Neural cell (in vitro differentiated cells): ENCODE results near the gene LRRC10B. TPM values are rescaled to one million over a fixed set of nuclear protein-coding genes. Genes with fewer than 3 reads are reported as not detected.

Experiments
- H2AFZ ChIP-seq: fragments of 200-600, 300-800 bp; sonication (generic), shearing (Covaris generic); 2 replicates; pipeline ENCODE4 v1.6.0; 2014; ENCODE audit warnings: low read depth, mild to moderate bottlenecking, antibody characterized with exemption, low read length, moderate library complexity
- H3F3A ChIP-seq: fragments of 200-600 bp; shearing (Covaris generic); 2 replicates; pipeline ENCODE4 v1.6.1; 2016; ENCODE audit warnings: mild to moderate bottlenecking, moderate library complexity, mixed read lengths, antibody characterized with exemption, low read length; ENCODE audit not compliant: insufficient read depth, poor library complexity, severe bottlenecking
- H3K27ac ChIP-seq: fragments of 200-600, 300-800 bp; sonication (generic), shearing (Covaris generic); 2 replicates; pipeline ENCODE4 v1.5.1; 2014; ENCODE audit warnings: mild to moderate bottlenecking, low read length, moderate library complexity
- H3K27me3 ChIP-seq: fragments of 300-800, 200-600 bp; sonication (generic), shearing (Covaris generic); 2 replicates; pipeline ENCODE4 v1.6.0; 2014; ENCODE audit warnings: mild to moderate bottlenecking, low read depth, low read length, moderate library complexity; ENCODE audit not compliant: insufficient read depth
- H3K36me3 ChIP-seq: fragments of 300-800, 200-600 bp; sonication (generic), shearing (Covaris generic); 2 replicates; pipeline ENCODE4 v1.5.1; 2014; ENCODE audit warnings: mild to moderate bottlenecking, antibody characterized with exemption, low read length, moderate library complexity; ENCODE audit not compliant: insufficient read depth
- H3K4me2 ChIP-seq: fragments of 300-800, 200-600 bp; sonication (generic), shearing (Covaris generic); 2 replicates; pipeline ENCODE4 v1.6.0; 2014; ENCODE audit warnings: mild to moderate bottlenecking, low read length
- H3K4me3 ChIP-seq: fragments of 300-800, 200-600 bp; sonication (generic), shearing (Covaris generic); 2 replicates; pipeline ENCODE4 v1.5.1; 2014; ENCODE audit warnings: mild to moderate bottlenecking, low read length, moderate library complexity
- H3K79me2 ChIP-seq: fragments of 200-600 bp; shearing (Covaris generic); replicated peaks from 2 replicates; pipeline ENCODE4 v1.6.0; 2014; ENCODE audit warnings: mild to moderate bottlenecking, low read length, moderate library complexity; ENCODE audit not compliant: insufficient read depth
- H3K9ac ChIP-seq: fragments of 300-800, 200-600 bp; sonication (generic), shearing (Covaris generic); 2 replicates; pipeline ENCODE4 v1.6.1; 2016; ENCODE audit warnings: mild to moderate bottlenecking, low read length, mixed read lengths
- H3K9me2 ChIP-seq: fragments of 200-600 bp; shearing (Covaris generic); 2 replicates; pipeline ENCODE4 v1.6.1; 2016; ENCODE audit warnings: mild to moderate bottlenecking, low read length, mixed read lengths; ENCODE audit not compliant: insufficient read depth
- H3K9me3 ChIP-seq: fragments of 200-600, 300-800 bp; sonication (generic), shearing (Covaris generic); 2 replicates; pipeline ENCODE4 v1.6.1; 2016; ENCODE audit warnings: mild to moderate bottlenecking, mixed run types, low read length, moderate library complexity, mixed read lengths
- H4K20me1 ChIP-seq: fragments of 200-600 bp; shearing (Covaris generic); 2 replicates; pipeline ENCODE4 v1.6.1; 2016; ENCODE audit warnings: mild to moderate bottlenecking, mixed run types; ENCODE audit not compliant: insufficient read depth
- CTCF ChIP-seq: fragments of 450-650 bp; IDR thresholded peaks from 2 replicates; pipeline ENCODE4 v1.5.1; 2014; ENCODE audit warnings: antibody characterized with exemption, mild to moderate bottlenecking, moderate library complexity; ENCODE audit not compliant: poor library complexity, severe bottlenecking
- EP300 ChIP-seq: fragments of 450-650 bp; conservative IDR thresholded peaks from 2 replicates; pipeline ENCODE4 v1.6.1; 2014; ENCODE audit warnings: antibody characterized with exemption, mild to moderate bottlenecking, moderate library complexity; ENCODE audit not compliant: poor library complexity, severe bottlenecking
- EZH2 ChIP-seq: fragments of 200-600, 300-800 bp; shearing (Covaris generic), sonication (generic); IDR thresholded peaks from 2 replicates; pipeline ENCODE4 v1.6.1; 2014; ENCODE audit warnings: antibody characterized with exemption, low read length, borderline replicate concordance, mild to moderate bottlenecking; ENCODE audit not compliant: insufficient read depth, poor library complexity, severe bottlenecking
- MXI1 ChIP-seq: fragments of 450-650 bp; conservative IDR thresholded peaks from 2 replicates; pipeline ENCODE4 v1.6.1; 2014; ENCODE audit warnings: antibody characterized with exemption, mild to moderate bottlenecking; ENCODE audit not compliant: poor library complexity, severe bottlenecking
- POLR2AphosphoS5 ChIP-seq: IDR thresholded peaks from 2 replicates; pipeline ENCODE4 v1.6.1; 2012
- RAD21 ChIP-seq: fragments of 450-650 bp; conservative IDR thresholded peaks from 2 replicates; pipeline ENCODE4 v1.6.1; 2014; ENCODE audit warnings: antibody characterized with exemption, mild to moderate bottlenecking, moderate library complexity
- REST ChIP-seq: IDR thresholded peaks from 2 replicates; pipeline ENCODE4 v1.6.1; 2012; ENCODE audit warnings: borderline replicate concordance
- SMC3 ChIP-seq: fragments of 450-650 bp; conservative IDR thresholded peaks from 2 replicates; pipeline ENCODE4 v1.6.1; 2014; ENCODE audit warnings: antibody characterized with exemption, mild to moderate bottlenecking, moderate library complexity; ENCODE audit not compliant: poor library complexity
- TAF1 ChIP-seq: IDR thresholded peaks from 2 replicates; pipeline ENCODE4 v1.6.1; 2012; ENCODE audit warnings: low read depth
- polyA plus RNA-seq: library from polyadenylated mRNA; depleted of rRNA; stranded (reverse); fragments of >200 nt; gene quantifications from 2 replicates; pipeline ENCODE4 v1.2.3, GENCODE V29; 2014

LRRC10B gene
- polyA plus RNA-seq, 1 donor from 2014 or later: 12.4 TPM

GRCh38 chr11:61503135-61503770, 5.3 kb upstream of the LRRC10B start:
- Histone ChIP-seq H3K4me3 (no peak overlapping the region), H3K27me3 (no peaks in the 10 kb centered on the region), H3K9me3 (no peaks in the 10 kb centered on the region), H3K36me3 (no peaks in the 10 kb centered on the region), H2AFZ (no peak overlapping the region), H4K20me1 (no peaks in the 10 kb centered on the region), H3K4me2 (no peak overlapping the region), H3K27ac (no peak overlapping the region), H3K9ac (no peak overlapping the region), H3F3A (no peaks in the 10 kb centered on the region), H3K79me2 (no peaks in the 10 kb centered on the region), H3K9me2 (no peaks in the 10 kb centered on the region)
- TF ChIP-seq TAF1: no peak
- no peak for TF ChIP-seq RAD21
- TF ChIP-seq CTCF: no peak
- TF ChIP-seq SMC3: no peak
- no peak for TF ChIP-seq REST
- TF ChIP-seq POLR2AphosphoS5: no peak
- no peak for TF ChIP-seq EZH2
- TF ChIP-seq EP300: no peak
- TF ChIP-seq MXI1: no peak

GRCh38 chr11:61505106-61505505, 3.4 kb upstream of the LRRC10B start:
- Histone ChIP-seq H4K20me1 (no peaks in the 10 kb centered on the region), H2AFZ (no peak overlapping the region), H3K27ac (no peak overlapping the region), H3K9ac (no peak overlapping the region), H3K27me3 (no peaks in the 10 kb centered on the region), H3K9me2 (no peaks in the 10 kb centered on the region), H3K4me3 (no peak overlapping the region), H3K79me2 (no peaks in the 10 kb centered on the region), H3K36me3 (no peaks in the 10 kb centered on the region), H3F3A (no peaks in the 10 kb centered on the region), H3K9me3 (no peaks in the 10 kb centered on the region), H3K4me2 (no peak overlapping the region)
- no peak for TF ChIP-seq MXI1
- no peak for TF ChIP-seq POLR2AphosphoS5
- TF ChIP-seq REST: no peak
- TF ChIP-seq EZH2: no peak
- TF ChIP-seq RAD21: no peak
- no peak for TF ChIP-seq EP300
- TF ChIP-seq SMC3: no peak
